ENCODE results near the gene KCNQ1. TPM values are rescaled to one million over a fixed set of nuclear protein-coding genes. Genes with fewer than 3 reads are reported as not detected.

KCNQ1 gene
- total and polyA plus RNA-seq, 9 of the 15 experiments (the other 6 are each of a cell fraction or from before 2014, with no cell fraction given), result 0.44 TPM; not detected in 8

- Histone ChIP-seq H3K4me3 (no peak overlapping the region), H3K27me3 (ENCODE audit: control insufficient read depth in 2 of 2, insufficient read depth in 2 of 2, low read length in 2 of 2) (peaks cover 2 to 10% of the 10 kb centered on the region in 2 experiments; a peak in 1 of 5 replicates), H2AFZ (ENCODE audit: low read depth, low read length) (no peak overlapping the region), H3K27ac (ENCODE audit: extremely low read depth, low read depth, low read length) (no peak overlapping the region), H3K79me2 (ENCODE audit: control insufficient read depth, insufficient read depth, low read length) (no peaks in the 10 kb centered on the region), H3K4me1 (replicated peaks in 1 of 2; ENCODE audit: control insufficient read depth in 2 of 2, insufficient read depth in 2 of 2, low read length in 2 of 2) (peaks cover 19 to 50% of the 10 kb centered on the region in 2 experiments), H3K9ac (ENCODE audit: insufficient read depth in 1 of 2, low read depth in 2 of 2, low read length in 2 of 2) (no peak overlapping the region), H3K9me3 (replicated peaks; ENCODE audit: control insufficient read depth, insufficient read depth, low read depth, low read length) (0 out of 2 replicates have a peak, but pooled peaks cover 6% of the 10 kb centered on the region), H3K9me1 (ENCODE audit: control insufficient read depth, insufficient read depth, low read length) (no peaks in the 10 kb centered on the region), H3K4me2 (ENCODE audit: insufficient read depth, low read length) (no peak overlapping the region), H3K36me3 (ENCODE audit: control insufficient read depth, insufficient read depth, low read length) (no peaks in the 10 kb centered on the region), H4K20me1 (replicated peaks; ENCODE audit: control insufficient read depth, insufficient read depth, low read length) (no peaks in the 10 kb centered on the region)
- DNase-seq (ENCODE audit: extremely low read depth in 1 of 4, low spot score in 3 of 4) (no peak), ATAC-seq (no peak), FAIRE-seq (no peak)
- ChIA-PET CTCF (ENCODE audit: low intra/inter-chr PET ratio) (no interaction called here), POLR2A (no interaction called here)
- no TSS peak for BruUV-seq (replicated peaks)
- in situ Hi-C loops (cut with MboI), result no loop called here
- TF ChIP-seq PPARD (CRISPR knock-in tag; IDR thresholded peaks at IDR 0.05), result no peak
- no peak for TF ChIP-seq KAT2B (IDR thresholded peaks at IDR 0.05; ENCODE audit: low read depth, low read length)
- no peak for TF ChIP-seq DACH1 (IDR thresholded peaks at IDR 0.05; ENCODE audit: partially characterized antibody)
- TF ChIP-seq ZFP1 (CRISPR knock-in tag; IDR thresholded peaks at IDR 0.05), result peak; percentile 80
- no peak for TF ChIP-seq GTF2A2 (tag; IDR thresholded peaks at IDR 0.05)
- WGBS (ENCODE audit: insufficient coverage, low coverage, missing lambda C conversion rate), result 11% methylated on average over 1 of the region's 1 CpG
- intact Hi-C loops (cut with micrococcal nuclease), result no loop called here
Measured at GRCh38 chr11:2809854-2810253, 365.0 kb downstream of the KCNQ1 start.
